AG04449 (cell line): ENCODE measurements around the gene COMTD1.
A peak's percentile ranks its signal among the peaks of the same experiment; 100 is the strongest.

Experiments
- CTCF ChIA-PET: fragments of 350-600 bp; formaldehyde crosslinking; extraction: SDS; loops from one replicate; lab custom pipeline; 2021; ENCODE audit warnings: antibody characterized with exemption; lab: Yijun Ruan, JAX
- POLR2A ChIA-PET: fragments of 400-600, 350-600 bp; formaldehyde crosslinking; extraction: SDS; loops from one replicate; lab custom pipeline; 2020; ENCODE audit warnings: antibody characterized with exemption, inconsistent platforms; lab: Yijun Ruan, JAX
- DNase-seq: peaks from one replicate; pipeline ENCODE4 v3.0.0-alpha.2; 2010; ENCODE audit warnings: low read depth, low spot score
- H3K4me3 ChIP-seq: 2 replicates; pipeline ENCODE4 v1.5.1; 2011; ENCODE audit warnings: low read depth, mild to moderate bottlenecking, control low read depth, low read length
- TF ChIP-seq, protein P1 (sequence below): IDR thresholded peaks from one replicate; pipeline ENCODE4 v1.5.1; 2011; ENCODE audit warnings: mild to moderate bottlenecking, moderate library complexity, low read length, control low read depth, inconsistent platforms; ENCODE audit not compliant: insufficient read depth; ENCODE audit errors: missing control alignments

Gene COMTD1

GRCh38 chr10:75240329-75241076, 4.7 kb upstream of the COMTD1 start:
- no peak for DNase-seq
- CTCF ChIA-PET: interaction anchor here (0.8 to 2.2 kb wide), 3 partner anchors 155 to 997 kb away, joined by 3 to 8 read pairs (median 3); no protein-coding TSS in a partner anchor
- TF ChIP-seq, protein P1, sequence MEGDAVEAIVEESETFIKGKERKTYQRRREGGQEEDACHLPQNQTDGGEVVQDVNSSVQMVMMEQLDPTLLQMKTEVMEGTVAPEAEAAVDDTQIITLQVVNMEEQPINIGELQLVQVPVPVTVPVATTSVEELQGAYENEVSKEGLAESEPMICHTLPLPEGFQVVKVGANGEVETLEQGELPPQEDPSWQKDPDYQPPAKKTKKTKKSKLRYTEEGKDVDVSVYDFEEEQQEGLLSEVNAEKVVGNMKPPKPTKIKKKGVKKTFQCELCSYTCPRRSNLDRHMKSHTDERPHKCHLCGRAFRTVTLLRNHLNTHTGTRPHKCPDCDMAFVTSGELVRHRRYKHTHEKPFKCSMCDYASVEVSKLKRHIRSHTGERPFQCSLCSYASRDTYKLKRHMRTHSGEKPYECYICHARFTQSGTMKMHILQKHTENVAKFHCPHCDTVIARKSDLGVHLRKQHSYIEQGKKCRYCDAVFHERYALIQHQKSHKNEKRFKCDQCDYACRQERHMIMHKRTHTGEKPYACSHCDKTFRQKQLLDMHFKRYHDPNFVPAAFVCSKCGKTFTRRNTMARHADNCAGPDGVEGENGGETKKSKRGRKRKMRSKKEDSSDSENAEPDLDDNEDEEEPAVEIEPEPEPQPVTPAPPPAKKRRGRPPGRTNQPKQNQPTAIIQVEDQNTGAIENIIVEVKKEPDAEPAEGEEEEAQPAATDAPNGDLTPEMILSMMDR: no peak
- POLR2A ChIA-PET: no interaction called here
- H3K4me3 ChIP-seq: no peak overlapping the region

DNA sequence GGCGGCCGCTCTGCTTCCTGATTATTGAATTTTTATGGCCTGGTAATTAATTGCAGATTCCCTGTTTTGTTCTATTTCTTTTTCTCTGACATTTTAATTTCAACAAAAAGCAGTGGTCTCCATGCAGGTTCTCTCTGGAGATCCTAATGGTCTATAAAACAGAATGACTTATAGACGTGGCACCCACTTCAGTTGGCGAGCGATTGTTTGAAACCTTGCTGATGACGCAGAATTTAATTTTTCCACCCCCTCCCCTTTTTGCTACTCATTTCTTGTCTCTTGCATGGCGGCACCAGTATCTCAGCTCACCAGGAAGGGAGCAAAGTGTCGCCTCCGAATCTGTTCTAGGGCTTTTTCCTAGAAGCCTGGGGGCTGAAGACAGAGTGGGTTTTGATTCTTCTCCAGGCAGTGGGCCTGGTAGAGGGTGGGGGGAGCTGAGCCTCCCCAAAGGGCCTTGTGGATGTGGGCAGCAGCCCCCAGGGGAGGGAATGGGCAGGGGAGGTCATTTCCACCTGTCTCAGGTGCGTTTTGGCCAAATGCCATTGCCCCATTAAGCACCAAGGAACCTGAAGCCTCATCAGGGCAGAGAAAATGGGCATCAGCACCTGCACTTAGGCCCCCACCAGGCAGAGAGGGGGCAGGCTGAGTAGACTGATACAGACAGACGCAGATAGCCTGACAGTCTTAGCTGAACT, 3.5 kb upstream of the COMTD1 start:
- ChIA-PET CTCF (interaction anchor here (1.0 to 11.5 kb wide), 5 partner anchors 8 to 995 kb away, joined by 3 to 302 read pairs (median 56); partner anchors contain the start of gene SAMD8), POLR2A (no interaction called here)
- H3K4me3 ChIP-seq: no peak overlapping the region
- DNase-seq: no peak
- TF ChIP-seq, protein P1: no peak

- TF ChIP-seq, protein P1: no peak
- H3K4me3 ChIP-seq: no peak overlapping the region
- CTCF ChIA-PET: interaction anchor here (0.6 to 11.5 kb wide), 9 partner anchors 8 to 995 kb away, joined by 3 to 302 read pairs (median 27); partner anchors contain the start of gene SAMD8
- DNase-seq: no peak
- POLR2A ChIA-PET: no interaction called here
These were observed 2.7 kb upstream of the COMTD1 start for GRCh38 chr10:75238182-75239095.

DNA sequence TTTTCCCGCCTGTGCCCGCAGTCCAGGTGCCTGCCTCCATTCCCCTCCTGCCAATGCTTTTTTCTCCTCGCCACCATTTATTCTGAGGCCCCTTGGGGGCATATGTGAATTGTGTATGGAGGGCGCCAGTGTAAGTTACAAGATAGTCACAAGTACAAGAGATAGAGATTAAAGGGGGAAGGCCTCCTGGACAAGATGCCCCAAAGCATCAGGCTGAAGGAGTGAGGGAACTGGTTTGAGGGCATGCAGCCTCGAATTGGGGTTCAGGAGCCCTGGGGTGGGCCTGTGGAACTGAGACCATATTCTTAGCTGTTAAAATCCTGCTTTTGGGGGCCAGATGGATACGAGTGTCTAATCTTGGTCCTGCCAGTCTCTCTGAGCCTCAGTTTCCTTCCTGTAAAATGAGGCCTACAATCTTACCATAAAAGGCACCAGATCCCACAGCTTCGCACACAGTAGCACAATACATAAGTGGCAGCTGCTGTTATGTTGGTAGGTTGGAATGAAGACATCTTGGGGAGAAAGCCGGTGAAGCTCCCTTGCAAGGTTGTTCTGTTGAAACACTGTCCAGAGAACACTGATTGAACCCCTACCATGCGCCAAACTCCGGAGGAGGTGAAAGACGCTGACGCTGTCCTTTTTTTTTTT, 545 bp upstream of the COMTD1 start:
- POLR2A ChIA-PET: interaction anchor here (1.2 kb wide), 2 partner anchors 11 to 26 kb away, joined by 3 to 4 read pairs; no protein-coding TSS in a partner anchor
- DNase-seq: no peak
- TF ChIP-seq, protein P1: no peak
- no peak overlapping the region for H3K4me3 ChIP-seq
- CTCF ChIA-PET: interaction anchor here (0.7 to 11.5 kb wide), 35 partner anchors 11 to 993 kb away, joined by 3 to 302 read pairs (median 5); partner anchors contain the start of genes SAMD8 and VDAC2

- DNase-seq: no peak
- ChIA-PET POLR2A (interaction anchor here (1.0 to 1.2 kb wide), 6 partner anchors 10 to 166 kb away, joined by 3 to 6 read pairs (median 4); partner anchors contain the start of genes VDAC2 and ZNF503), CTCF (interaction anchor here (0.8 to 11.5 kb wide), 20 partner anchors 10 to 1045 kb away, joined by 3 to 302 read pairs (median 5); partner anchors contain the start of genes SAMD8 and VDAC2)
- TF ChIP-seq, protein P1: no peak
- H3K4me3 ChIP-seq: peak overlapping the region; percentile 71
These were observed 928 bp downstream of the COMTD1 start for GRCh38 chr10:75234683-75235374.
